ENCODE data around the gene KIAA1614.

KIAA1614 gene, protein sequence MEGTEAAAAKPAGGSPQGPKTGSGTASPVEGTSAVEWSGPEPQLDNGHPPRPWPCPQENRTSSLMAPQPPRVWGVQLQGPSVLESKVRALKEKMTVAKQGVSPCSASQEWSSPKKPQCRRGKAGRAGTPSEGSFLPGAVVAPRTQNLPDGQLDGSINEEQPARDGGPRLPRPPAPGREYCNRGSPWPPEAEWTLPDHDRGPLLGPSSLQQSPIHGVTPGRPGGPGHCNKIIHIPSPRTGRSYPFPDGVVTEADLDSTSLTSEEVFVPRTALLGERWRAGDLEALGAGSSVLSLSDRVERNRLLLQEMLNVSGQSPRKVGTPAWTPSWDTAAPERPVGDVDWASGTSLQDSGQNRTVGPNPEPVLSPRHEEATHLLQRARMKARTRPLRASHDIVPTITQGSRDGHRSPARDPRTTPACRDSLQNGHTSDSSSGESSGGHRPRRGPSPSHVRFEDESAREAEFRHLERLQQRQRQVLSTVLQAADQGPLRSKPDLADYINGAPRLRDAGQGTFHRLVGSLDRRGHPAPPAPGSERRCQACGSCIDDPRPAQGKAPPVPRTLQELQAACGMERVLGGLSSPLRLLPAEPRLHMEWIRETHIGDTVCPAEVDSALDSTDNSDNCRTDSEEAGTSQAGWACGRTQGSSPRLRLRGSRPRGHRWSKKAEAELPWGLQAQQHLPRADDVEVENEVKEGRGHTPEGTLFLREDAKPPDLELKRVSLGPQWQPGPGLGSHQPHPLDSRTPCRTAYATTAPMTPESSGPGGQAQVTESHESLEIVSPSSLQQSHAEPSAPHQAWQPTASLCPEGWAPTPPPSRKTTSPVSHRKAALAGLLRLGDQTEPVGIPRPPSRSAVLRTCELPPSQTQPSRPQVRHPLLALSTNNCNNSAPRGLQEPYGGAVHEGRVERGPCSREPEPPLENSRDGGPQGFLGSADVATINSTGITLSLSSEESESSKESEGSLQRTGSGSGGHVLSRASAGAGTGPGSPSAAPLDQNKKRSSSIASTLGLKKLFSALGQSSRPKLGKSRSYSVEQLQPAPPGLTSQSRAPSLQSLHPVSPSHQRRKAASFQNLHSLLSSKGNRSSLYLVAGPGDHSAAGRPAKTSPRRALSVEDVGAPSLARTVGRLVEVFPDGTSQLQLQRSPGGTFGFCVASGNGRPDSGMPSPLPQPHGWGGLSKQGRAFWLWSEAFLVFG

DNA sequence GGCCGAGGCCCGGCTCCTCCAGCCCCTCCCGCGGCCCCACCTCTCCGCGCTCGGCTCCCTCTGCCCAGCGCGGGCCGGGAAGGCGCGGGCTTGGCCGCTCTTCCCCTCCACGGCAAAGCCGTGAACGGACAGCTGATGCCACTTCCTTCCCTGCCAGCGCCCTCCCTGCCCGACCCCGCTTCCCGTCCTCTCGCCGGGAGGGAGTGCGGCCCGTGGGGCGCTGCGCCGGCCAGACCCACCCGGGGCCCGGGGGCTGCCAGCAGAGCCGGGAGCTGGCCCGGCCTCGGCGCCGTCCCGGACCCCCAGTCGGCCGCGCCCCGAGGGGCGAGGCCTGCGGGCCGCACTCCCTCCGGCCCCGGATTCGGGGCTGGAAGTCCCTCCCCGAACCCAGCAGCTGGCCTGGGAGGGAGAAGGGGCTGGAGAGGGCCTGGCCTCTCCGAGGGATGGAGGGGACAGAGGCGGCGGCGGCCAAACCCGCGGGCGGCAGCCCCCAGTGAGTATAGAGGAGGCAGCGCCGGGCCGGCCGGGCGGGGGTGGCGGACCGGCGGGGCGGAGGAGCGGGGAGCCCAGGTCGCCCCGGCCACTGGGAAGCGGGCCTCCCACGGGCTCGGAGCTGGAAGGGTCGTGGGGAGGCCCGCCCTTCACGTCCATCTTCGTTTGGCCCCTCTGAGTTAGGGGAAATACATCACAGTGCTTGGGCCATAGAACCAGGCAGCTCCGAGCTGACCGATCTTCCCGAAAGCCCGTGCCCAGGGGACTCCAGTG is at the start of gene KIAA1614:
TSS of gene KIAA1614 (plus strand) at position 97 of the 765 bp plus-strand sequence. CDS start at position 444, 347 bp downstream.
- peak; percentile 77 for DNase-seq

DNA sequence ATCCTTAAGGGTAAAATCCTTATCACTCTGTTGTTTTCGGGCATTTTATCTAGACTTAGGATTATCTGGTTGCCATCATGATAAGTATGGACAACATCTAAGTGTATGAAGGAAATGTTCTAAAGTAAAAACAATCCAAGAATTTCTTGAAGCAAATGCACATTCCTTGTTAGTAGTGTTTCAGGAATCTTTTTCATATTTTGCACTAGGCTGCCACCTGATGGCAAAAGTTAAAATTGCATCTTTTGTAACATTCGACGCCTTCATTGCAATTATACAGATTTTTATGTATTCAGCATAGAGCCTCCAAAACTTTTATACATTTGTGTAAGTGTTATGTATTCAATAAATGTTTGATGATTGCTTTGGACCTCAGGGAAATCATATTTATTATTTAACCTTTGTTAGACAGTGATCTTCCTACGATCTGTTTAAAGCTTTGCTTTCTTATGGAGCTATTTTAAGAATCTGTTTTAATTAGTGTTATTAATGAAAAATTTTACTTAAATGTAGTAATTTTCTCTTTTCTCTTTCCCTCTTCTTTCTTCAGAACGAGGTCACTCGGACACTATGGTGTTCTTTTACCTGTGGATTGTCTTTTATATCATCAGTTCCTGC is 49.4 kb upstream of the KIAA1614 start:
- DNase-seq: no peak

DNA sequence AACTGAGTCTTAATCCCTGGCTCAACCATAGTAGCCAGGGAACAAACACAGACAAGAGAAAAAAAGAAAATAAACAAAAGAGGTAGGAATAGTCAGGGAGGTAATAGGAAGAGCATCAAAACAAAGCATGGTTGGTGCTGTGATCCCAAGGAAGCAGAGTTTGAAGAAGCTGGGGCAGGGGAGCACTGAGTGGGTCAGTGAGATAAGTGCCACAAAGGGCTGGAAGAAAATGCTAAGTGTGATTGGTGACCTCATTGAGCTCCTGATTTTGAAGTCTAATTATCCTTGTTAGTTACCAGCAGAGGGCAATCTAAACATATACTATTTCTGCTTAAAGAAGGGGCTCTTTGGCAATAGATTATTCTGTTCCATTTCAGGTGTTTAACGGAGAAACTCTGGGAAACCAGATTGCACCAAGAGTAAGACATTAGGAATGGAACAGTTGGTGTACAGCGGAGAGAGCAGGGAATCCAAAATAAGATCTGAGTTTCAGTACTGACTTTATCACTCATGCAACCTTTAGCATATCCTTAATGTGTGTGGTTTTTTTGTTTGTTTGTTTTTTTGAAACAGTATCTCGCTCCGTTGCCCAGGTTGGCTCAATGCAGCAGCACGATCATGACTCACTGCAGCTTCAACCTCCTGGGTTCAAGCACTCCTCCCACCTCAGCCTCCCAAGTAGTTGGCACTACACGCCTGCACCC is 30.7 kb upstream of the KIAA1614 start:
- DNase-seq: peak; percentile 12

DNA sequence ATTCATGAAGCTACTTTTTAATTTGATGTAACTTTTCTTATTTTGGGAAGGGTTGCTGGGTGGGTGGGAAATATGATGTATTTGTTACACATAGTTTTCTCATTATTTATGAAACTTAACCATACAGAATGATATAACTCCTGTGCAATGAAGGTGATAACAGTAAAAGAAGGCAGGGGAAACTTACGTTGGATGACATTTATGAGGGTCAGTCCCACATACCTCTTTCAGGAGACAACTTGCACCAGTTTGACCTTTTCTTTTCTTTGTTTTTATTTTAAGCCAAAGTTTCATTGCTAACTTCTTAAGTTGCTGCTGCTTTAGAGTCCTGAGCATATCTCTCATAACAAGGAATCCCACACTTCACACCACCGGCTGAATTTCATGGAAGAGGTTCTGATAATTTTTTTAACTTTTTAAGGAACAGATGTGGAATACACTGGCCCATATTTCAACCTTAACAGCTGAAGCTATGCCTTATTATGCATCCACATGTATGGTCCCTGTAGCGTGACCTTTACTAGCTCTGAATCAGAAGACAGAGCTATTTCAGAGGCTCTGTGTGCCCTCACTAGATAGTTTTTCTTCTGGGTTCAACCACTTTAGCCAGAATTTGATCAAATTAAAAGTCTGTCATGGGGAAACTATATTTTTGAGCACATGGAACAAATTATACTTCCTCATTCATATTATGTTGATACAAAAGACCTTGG is 28.0 kb upstream of the KIAA1614 start:
- no peak for DNase-seq

DNA sequence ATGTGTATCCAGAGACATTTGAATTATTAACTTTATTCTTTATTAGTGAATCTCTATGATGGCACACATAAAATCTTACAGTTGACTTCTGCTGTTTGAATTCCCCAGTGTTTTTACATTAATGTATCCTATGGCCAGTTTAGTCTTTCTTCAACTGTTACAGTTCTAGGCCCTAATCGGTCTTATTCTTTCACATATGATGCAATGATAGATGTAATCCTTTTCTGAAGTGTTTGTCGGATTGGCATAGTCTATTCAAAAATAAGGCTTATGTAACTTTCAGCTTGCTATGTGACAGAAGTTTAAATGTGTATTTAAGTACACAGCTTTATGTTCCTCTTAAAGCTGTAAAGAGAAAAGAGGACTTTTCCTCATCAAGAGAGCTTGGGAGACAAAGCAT is 26.4 kb upstream of the KIAA1614 start:
- no peak for DNase-seq

DNA sequence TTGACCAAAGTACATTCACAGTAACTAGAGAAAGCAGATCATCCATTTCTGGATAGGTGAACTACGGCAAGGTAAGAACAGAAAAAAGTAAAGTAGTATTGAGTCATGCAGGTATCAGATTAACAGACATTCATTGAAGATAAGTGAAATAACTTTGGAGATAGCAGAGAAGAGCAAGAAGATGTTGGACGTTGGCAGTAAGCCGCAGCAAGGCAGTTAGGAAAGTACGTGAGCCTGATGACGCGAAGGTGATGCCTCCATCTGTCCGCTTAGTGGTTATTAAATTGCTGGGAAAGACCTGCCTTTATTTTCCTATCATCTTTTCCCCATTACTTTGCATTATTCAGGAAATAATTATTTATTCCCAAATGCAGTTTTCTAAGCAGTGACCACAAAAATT is 24.9 kb upstream of the KIAA1614 start:
- DNase-seq: no peak

DNA sequence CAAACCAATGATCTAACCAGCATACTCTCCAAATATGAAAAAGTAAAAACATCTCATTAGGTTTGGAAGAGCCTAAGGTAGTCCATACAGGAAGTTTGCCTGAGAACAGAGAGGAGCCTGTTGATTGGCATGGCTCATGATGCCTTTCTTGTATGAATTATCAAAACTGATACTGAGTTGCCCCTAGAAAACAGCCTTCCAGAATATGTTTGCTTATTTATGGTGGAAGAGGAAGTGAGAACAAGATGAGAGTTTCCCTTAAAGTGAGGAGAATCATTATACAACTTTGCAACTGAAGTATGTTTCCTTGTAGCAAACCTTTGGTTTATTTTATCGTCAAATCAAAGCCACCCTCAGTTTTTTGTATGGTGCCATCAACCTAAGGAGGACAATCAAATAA is 23.8 kb upstream of the KIAA1614 start:
- DNase-seq: no peak

DNA sequence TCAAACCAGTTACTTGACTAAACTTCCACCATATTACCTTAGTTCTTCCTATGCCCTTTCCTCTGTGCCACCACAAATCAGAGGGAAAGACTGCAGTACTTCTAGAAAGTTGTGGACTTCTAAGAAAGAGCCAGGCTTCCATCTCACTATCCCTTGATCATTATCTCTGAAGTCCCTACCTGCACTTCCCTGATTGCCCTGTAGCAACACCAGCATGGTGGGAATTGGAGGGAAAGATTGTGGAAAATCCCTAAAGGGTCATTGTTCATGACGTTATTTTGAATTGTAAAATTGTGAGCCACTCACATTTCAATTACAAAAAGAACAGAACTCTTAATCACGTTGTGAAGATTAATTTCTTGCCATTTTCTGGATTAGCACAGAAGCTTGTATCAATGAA is 23.4 kb upstream of the KIAA1614 start:
- DNase-seq: no peak

DNA sequence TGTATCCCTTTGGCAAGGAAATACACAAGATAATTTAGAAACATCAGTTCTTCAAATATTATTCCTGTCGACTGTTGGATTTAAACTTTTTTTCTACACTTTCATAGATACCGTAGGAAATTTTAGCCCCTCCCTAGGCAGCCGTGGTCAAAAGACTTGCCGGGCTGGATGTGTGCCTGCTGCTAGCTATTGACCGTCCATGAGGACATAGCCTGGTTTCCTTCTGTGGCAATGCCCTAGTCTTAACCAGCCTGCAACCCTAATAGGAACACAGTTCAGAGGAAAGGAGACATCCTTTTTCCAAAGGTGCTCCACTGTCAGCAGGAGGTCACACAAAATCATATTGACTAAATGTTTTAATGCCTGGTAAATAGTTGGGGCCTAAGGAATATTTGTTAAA is 20.4 kb upstream of the KIAA1614 start:
- no peak for DNase-seq

DNA sequence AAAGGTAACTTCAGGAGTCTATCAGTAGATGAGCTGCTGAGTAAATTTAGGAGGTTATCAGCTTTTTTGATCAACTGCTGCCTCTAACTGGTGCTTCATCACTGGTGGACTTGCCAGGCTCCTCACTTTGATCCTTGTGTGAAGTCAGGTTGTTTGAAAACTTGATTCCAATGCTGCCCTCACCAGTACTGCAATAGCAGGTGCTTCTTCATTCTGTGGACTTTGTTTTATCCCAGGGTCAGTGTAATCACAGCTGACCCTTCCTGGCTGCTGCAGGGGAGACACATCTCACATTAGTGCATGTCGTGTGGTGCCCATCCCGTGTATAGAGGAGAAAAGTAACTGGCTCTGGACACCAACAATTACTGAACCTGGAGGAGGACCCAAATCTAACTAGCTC is 20.0 kb upstream of the KIAA1614 start:
- no peak for DNase-seq

DNA sequence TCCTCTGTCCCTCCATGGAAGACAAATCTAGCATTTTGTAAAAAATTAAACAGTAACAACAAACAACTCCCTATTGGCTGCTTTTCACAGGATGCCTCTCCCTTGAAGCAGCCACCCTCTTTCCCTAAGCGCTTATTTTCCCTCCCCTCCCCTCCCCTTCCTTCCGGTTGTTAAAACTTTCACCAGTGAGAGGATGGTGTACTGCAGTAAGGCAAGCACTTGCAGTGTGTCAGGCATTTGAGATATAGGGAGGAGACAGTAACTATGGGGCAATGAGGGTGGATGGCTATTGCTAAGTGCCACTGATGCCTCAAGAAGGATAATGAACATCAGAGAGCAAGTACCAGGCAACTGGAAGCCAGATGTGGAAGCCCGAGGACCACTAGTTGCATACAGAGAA is 19.1 kb upstream of the KIAA1614 start:
- DNase-seq: no peak

DNA sequence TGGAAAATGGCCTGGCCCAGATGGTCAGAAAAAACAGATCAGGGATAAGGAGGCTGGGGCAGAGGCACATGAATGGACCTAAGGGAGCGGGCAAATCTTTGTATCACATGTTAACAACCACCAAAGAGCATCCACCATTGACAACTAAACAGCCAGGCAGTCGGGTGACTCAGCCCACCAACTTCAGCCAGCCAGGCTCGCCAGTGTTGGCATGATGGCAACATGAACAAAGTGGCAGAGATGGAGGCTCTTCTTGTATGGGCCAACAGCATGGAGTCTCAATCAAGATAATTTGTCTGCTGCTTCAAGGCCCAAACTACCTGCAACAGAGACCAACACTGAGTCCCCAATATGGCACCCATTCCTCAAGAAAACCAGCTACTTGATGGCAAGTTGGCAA is 16.5 kb upstream of the KIAA1614 start:
- no peak for DNase-seq

DNA sequence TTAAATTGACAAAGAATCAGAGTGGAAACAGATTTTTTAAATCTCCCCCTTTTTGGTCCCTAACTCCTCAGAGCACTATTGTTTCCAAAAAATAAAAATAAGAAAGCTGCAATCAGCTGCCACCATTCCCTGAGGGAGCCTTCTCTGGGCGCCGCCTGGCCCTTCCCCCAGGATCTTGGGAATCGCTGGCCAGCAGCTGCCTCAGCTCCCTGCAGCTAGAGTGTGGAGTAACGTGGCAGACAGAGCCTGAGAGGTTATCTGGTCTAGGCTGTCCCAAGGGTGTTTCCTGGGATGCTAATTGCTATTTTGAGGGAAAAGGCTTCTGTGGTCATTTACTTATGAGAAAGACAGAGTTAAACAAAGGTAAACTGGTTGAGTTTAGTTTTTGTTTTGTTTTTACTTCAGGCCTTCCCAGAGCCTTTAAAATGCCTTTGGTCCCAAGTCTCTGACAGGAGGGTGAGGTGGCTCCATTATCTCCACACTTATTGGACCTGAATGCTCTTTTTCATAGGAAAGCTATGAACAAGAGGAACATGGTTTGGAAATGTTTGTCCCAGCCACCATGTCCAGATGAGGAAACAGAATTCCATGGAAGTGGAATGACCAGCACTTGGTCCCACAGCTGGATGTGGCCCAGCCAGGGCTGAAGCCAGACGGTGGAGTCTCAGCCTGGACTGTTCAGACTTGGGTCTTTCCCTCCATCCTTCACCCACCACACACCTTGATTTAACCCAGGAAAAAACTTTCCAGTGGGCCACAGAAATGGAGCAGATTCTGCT is 14.1 kb upstream of the KIAA1614 start:
- DNase-seq: no peak

DNA sequence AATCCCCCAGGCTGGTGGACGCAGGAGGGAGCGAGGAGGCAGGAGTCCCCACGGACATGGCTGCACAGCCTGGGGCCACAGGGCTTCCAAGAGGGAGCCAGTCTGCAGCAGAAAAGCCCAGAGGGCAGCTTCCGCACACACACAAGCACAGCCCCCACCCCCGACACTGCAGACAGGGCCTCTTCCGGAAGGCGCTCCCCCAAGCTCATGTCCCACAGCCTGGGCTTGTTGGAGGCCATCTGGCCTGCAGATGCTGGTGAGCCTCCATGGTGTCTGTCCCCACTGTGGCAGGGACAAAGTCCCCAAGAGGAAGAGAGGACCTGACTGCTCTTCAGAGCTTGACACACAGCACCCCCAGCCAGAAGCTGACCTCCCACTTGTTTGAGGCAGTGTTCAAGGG is 13.4 kb upstream of the KIAA1614 start:
- no peak for DNase-seq

DNA sequence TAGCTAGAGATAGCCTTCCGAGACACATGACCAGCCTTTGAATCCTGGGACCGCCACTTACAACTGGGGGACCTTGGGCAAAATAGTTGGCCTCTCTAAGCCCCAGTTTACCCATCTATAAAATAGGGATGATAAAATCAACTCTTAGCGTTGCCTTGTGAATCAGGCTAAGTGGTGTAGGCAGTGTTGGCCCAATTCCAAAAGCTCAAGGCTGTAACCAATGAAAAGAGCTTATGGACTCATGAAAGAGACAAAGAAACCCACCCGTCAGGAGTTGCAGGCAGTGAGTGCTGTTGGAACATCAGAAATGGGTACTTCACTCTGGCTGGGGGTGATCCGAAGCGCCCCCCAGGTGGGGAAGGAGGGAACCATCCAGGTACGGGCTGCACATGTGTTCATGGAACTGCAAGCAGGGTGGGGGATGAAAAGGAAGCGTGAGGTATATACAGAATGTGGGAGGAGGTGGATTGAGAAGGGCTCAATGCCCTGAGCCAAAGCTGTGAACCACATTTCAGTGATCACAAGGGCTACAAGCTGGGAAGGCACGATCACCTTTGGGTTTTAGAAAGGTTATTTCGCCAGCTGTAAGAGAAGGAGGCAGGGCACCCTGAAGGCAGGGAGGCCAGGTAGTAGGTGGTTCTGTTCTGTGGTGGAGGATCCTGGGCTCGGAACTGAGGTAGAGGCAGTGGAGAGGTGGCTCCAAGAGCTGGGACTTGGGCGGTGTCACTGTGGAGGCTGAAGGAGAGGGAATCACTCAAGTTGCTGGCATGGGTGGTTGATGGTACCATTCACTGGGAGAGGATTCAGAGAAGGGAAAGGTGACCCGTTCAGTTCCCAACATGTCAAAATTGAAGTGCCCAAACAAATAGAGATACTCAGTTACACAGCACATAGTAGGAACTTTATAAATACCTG is 11.4 kb upstream of the KIAA1614 start:
- no peak for DNase-seq

DNA sequence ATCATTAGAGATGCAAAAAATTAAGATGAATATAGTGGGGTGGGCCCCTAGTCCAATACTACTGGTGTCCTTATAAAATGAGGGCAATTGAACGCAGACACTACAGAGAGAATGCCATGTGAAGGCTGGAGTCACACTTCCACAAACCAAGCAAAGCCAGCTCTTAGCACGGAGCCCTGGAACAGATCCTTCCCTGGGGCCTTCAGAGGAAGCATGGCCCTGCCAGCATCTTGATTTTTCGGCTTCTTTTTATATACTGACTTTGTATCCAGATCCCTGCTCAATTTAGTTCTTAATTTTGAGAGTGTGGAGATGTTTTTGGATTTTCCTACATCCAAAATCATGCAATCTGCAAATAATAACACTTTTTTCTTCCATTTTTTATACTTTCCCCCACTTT is 10.2 kb upstream of the KIAA1614 start:
- no peak for DNase-seq

DNA sequence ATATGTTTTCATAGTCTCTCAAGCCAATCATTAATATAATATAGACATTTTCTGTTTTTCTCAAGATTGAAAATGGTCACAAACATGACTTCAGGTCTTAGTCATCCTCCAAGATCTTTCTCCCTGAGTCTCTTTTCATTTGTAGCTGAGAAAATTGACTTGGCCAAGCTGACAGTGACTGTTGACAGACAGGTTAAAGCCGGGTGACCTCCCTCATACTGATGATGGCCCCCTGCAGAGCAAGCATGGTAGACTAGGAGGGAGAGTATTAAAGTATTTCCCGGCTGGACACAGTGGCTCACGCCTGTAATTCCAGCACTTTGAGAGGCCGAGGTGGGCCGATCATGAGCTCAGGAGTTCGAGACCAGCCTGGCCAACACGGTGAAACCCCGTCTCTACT is 6.8 kb upstream of the KIAA1614 start:
- no peak for DNase-seq

DNA sequence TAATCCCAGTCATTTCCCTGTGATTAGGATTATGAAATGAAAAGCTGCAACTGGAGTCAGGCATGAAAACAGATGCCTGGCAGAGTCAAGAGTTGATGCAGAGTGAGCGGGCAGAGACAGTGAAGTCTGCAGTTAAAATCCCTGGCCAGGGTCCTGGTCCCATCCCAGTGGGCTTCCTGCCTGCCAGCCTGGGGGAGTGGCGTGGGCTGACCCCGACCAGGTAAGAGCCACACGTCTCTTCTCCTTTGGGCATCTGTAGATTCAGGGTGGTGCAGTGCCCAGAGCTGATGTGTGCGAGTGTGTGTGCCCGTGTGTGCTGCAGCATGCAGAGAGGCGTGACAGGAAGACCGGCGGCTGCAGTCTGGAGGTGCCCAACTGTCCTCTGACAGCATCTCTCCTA is 6.2 kb upstream of the KIAA1614 start:
- no peak for DNase-seq
